HepG2 (cell line): ENCODE results near the gene AHNAK. TPM values are rescaled to one million over a fixed set of nuclear protein-coding genes. Genes with fewer than 3 reads are reported as not detected.
A peak's percentile ranks its signal among the peaks of the same experiment; 100 is the strongest.

Source experiments
- ARID4A ChIP-seq: sonication (generic); formaldehyde crosslinking; IDR thresholded peaks from 2 replicates; pipeline ENCODE4 v1.5.0; 2020; ENCODE audit warnings: mild to moderate bottlenecking, missing genetic modification reagents, borderline replicate concordance
- CREB3 ChIP-seq: sonication (generic); formaldehyde crosslinking; IDR thresholded peaks from 2 replicates; pipeline ENCODE4 v1.5.0; 2020; ENCODE audit warnings: missing genetic modification reagents
- FOXM1 ChIP-seq: sonication (generic); formaldehyde crosslinking; IDR thresholded peaks from 2 replicates; pipeline ENCODE4 v1.5.0; 2020; ENCODE audit warnings: missing genetic modification reagents
- FOXP4 ChIP-seq: sonication (generic); formaldehyde crosslinking; IDR thresholded peaks from 2 replicates; pipeline ENCODE4 v1.4.0; 2020; ENCODE audit warnings: missing genetic modification reagents
- HNF1A ChIP-seq, 2 experiments: sonication (generic) in 1 of 2; formaldehyde crosslinking in 1 of 2; IDR thresholded peaks; 2 replicates each; pipeline versions ENCODE4 v1.4.0 to v1.6.1; 2016 to 2020; ENCODE audit warnings: borderline replicate concordance in 1 of 2, low read depth in 1 of 2, mild to moderate bottlenecking in 1 of 2, missing genetic modification reagents in 1 of 2
- JUND ChIP-seq: sonication (generic); formaldehyde crosslinking; IDR thresholded peaks from 2 replicates; pipeline ENCODE4 v1.8.0; 2022; ENCODE audit warnings: mild to moderate bottlenecking, missing genetic modification reagents
- KLF12 ChIP-seq: sonication (generic); formaldehyde crosslinking; IDR thresholded peaks from 2 replicates; pipeline ENCODE4 v1.4.0; 2020; ENCODE audit warnings: missing genetic modification reagents, borderline replicate concordance
- LCORL ChIP-seq, 2 experiments: fragments of 450-650 bp in 1 of 2; sonication (generic) in 1 of 2; formaldehyde crosslinking in 1 of 2; IDR thresholded peaks; 2 replicates each; pipeline versions ENCODE4 v1.5.0 to v1.6.1; 2017 to 2020; ENCODE audit warnings: antibody characterized with exemption in 1 of 2, missing genetic modification reagents in 1 of 2
- PHF21A ChIP-seq: sonication (generic); formaldehyde crosslinking; IDR thresholded peaks from 2 replicates; pipeline ENCODE4 v1.5.0; 2020; ENCODE audit warnings: mild to moderate bottlenecking, missing genetic modification reagents
- TEF ChIP-seq: sonication (generic); formaldehyde crosslinking; IDR thresholded peaks from 2 replicates; pipeline ENCODE4 v1.5.0; 2020; ENCODE audit warnings: missing genetic modification reagents
- ZFYVE20 ChIP-seq: sonication (generic); formaldehyde crosslinking; IDR thresholded peaks from 2 replicates; pipeline ENCODE4 v1.8.0; 2023; ENCODE audit warnings: low read depth, mild to moderate bottlenecking, moderate library complexity, missing genetic modification reagents, borderline replicate concordance
- ZNF326 ChIP-seq: sonication (generic); formaldehyde crosslinking; IDR thresholded peaks from 2 replicates; pipeline ENCODE4 v1.4.0; 2020; ENCODE audit warnings: missing genetic modification reagents, borderline replicate concordance
- ZNF569 ChIP-seq: sonication (generic); formaldehyde crosslinking; IDR thresholded peaks from 2 replicates; pipeline ENCODE4 v1.5.0; 2020; ENCODE audit warnings: mild to moderate bottlenecking, missing genetic modification reagents, moderate library complexity, borderline replicate concordance
- ZNF747 ChIP-seq: sonication (generic); formaldehyde crosslinking; IDR thresholded peaks from 2 replicates; pipeline ENCODE4 v1.8.1; 2023; ENCODE audit warnings: missing genetic modification reagents, mild to moderate bottlenecking, borderline replicate concordance
- ZNF891 ChIP-seq: sonication (generic); formaldehyde crosslinking; IDR thresholded peaks from 2 replicates; pipeline ENCODE4 v1.5.0; 2020; ENCODE audit warnings: mild to moderate bottlenecking, missing genetic modification reagents
- polyA plus RNA-seq, 8 experiments: library from polyadenylated mRNA; depleted of rRNA in 3 of 8; stranded (reverse) in 7 of 8; unstranded in 1 of 8; fragments of >200 nt; fragmentation: Illumina TruSeq in 4 of 8; extraction: Trizol in 4 of 8; gene quantifications; 2 replicates each; pipeline versions ENCODE4 v1.2.1 to v1.2.3, GENCODE V29; 2011 to 2016; ENCODE audit warnings: low read depth in 4 of 8, missing spikeins in 1 of 8, mixed read lengths in 1 of 8; ENCODE audit not compliant: insufficient read depth in 1 of 8
- total RNA-seq, 5 experiments: library from RNA; depleted of rRNA; stranded (reverse); fragments of >200 nt; fragmentation: Illumina TruSeq; extraction: Trizol; gene quantifications; 2 replicates each; pipeline ENCODE4 v1.2.3, GENCODE V29; 2016; ENCODE audit warnings: low read depth in 1 of 5

AHNAK gene
- total and polyA plus RNA-seq, 2 of the 13 experiments (the other 11 are each of a cell fraction or from before 2014, with no cell fraction given): 23.4 to 25.0 TPM

- TF ChIP-seq KLF12 (CRISPR knock-in tag): no peak
- no peak for TF ChIP-seq JUND (CRISPR knock-in tag)
- no peak for TF ChIP-seq ZNF891 (CRISPR knock-in tag)
- TF ChIP-seq HNF1A (IDR thresholded peaks at IDR 0.05; ENCODE audit: low read depth): no peak
- TF ChIP-seq HNF1A (CRISPR knock-in tag; IDR thresholded peaks at IDR 0.05; ENCODE audit: borderline replicate concordance): no peak
- peak; percentile 74; the same call in 1 of the 2 replicates for TF ChIP-seq FOXP4 (CRISPR knock-in tag)
- no peak for TF ChIP-seq TEF (CRISPR knock-in tag)
- TF ChIP-seq LCORL (IDR thresholded peaks at IDR 0.05): no peak
- TF ChIP-seq LCORL (CRISPR knock-in tag; IDR thresholded peaks at IDR 0.05): peak; percentile 79
- TF ChIP-seq PHF21A (CRISPR knock-in tag): peak; percentile 51; the same call in 1 of the 2 replicates
- no peak for TF ChIP-seq ZFYVE20 (CRISPR knock-in tag)
- TF ChIP-seq FOXM1 (CRISPR knock-in tag): no peak
- peak; percentile 25; the same call in 1 of the 2 replicates for TF ChIP-seq ARID4A
- peak; percentile 64; the same call in 1 of the 2 replicates for TF ChIP-seq ZNF747 (CRISPR knock-in tag)
- TF ChIP-seq ZNF326 (CRISPR knock-in tag): no peak
- TF ChIP-seq CREB3 (CRISPR knock-in tag): no peak
- TF ChIP-seq ZNF569 (CRISPR knock-in tag): no peak
These were observed 2.1 kb upstream of the AHNAK start (continued) for GRCh38 chr11:62548545-62549335.
